ENCODE measurements around the gene FAM24B.

Gene FAM24B

GRCh38 chr10:122822973-122823690 lies 56.2 kb downstream of the FAM24B start:
- TF ChIP-seq, protein P1, sequence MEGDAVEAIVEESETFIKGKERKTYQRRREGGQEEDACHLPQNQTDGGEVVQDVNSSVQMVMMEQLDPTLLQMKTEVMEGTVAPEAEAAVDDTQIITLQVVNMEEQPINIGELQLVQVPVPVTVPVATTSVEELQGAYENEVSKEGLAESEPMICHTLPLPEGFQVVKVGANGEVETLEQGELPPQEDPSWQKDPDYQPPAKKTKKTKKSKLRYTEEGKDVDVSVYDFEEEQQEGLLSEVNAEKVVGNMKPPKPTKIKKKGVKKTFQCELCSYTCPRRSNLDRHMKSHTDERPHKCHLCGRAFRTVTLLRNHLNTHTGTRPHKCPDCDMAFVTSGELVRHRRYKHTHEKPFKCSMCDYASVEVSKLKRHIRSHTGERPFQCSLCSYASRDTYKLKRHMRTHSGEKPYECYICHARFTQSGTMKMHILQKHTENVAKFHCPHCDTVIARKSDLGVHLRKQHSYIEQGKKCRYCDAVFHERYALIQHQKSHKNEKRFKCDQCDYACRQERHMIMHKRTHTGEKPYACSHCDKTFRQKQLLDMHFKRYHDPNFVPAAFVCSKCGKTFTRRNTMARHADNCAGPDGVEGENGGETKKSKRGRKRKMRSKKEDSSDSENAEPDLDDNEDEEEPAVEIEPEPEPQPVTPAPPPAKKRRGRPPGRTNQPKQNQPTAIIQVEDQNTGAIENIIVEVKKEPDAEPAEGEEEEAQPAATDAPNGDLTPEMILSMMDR (IDR thresholded peaks at IDR 0.05; ENCODE audit: insufficient read depth, low read depth, low read length, missing control alignments) = no peak
- no peak overlapping the region for H3K4me3 ChIP-seq (ENCODE audit: low read depth, low read length)

DNA sequence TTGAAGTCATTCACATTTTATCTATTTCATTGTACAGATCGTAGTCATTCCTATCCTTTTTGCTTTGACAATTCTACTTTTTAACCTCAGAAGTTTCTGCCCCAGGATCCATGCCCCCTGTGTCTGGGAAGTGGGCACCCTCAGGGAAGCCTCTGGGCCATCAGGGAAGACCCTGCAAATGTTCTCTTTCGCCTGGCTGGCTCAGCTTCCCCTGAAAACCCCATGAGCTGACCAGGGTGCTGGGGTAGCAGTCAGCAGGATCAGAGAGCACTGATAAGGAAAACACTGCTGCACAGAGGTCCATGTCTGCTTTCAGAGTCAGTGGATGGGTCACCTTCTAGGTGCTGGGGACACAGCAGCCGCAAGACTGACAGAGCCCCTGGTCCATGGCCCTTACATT lies 57.6 kb downstream of the FAM24B start:
- TF ChIP-seq, protein P1 (IDR thresholded peaks at IDR 0.05; ENCODE audit: insufficient read depth, low read depth, low read length, missing control alignments) = no peak
- no peak overlapping the region for H3K4me3 ChIP-seq (ENCODE audit: low read depth, low read length)
- DNase-seq (ENCODE audit: low read depth) = no peak

More at GRCh38 chr10:122822973-122823690, 56.2 kb downstream of the FAM24B start:
- no peak for DNase-seq (ENCODE audit: low read depth)

GRCh38 chr10:122815458-122815857 lies 63.9 kb downstream of the FAM24B start:
- no peak overlapping the region for H3K4me3 ChIP-seq (ENCODE audit: low read depth, low read length)
- no peak for DNase-seq (ENCODE audit: low read depth)
- TF ChIP-seq, protein P1 (IDR thresholded peaks at IDR 0.05; ENCODE audit: insufficient read depth, low read depth, low read length, missing control alignments) = no peak

GRCh38 chr10:122814493-122814892 lies 64.9 kb downstream of the FAM24B start:
- TF ChIP-seq, protein P1 (IDR thresholded peaks at IDR 0.05; ENCODE audit: insufficient read depth, low read depth, low read length, missing control alignments) = no peak

GRCh38 chr10:122812751-122813150 lies 66.6 kb downstream of the FAM24B start:
- H3K4me3 ChIP-seq (ENCODE audit: low read depth, low read length) = no peak overlapping the region
- no peak for DNase-seq (ENCODE audit: low read depth)
- TF ChIP-seq, protein P1 (IDR thresholded peaks at IDR 0.05; ENCODE audit: insufficient read depth, low read depth, low read length, missing control alignments) = no peak

More at GRCh38 chr10:122814493-122814892, 64.9 kb downstream of the FAM24B start:
- DNase-seq (ENCODE audit: low read depth) = no peak
- H3K4me3 ChIP-seq (ENCODE audit: low read depth, low read length) = no peak overlapping the region

GRCh38 chr10:122802282-122802681 lies 77.1 kb downstream of the FAM24B start:
- TF ChIP-seq, protein P1 (IDR thresholded peaks at IDR 0.05; ENCODE audit: insufficient read depth, low read depth, low read length, missing control alignments) = no peak
- DNase-seq (ENCODE audit: low read depth) = no peak
- H3K4me3 ChIP-seq (ENCODE audit: low read depth, low read length) = no peak overlapping the region

Measured in GM12865 (cell line).